T47D (cell line): Measurements from ENCODE around the gene GSTM4.
"Not testable (repeated sequence)": the region's sequence is repeated elsewhere in the genome, so short reads cannot be mapped to it uniquely, and the experiment has no call there.

Experiments
- DNase-seq, 2 experiments: peaks; one replicate each; pipeline versions ENCODE4 v3.0.0 to v3.0.0-alpha.2; 2011 to 2012; ENCODE audit warnings: low read depth in 1 of 2, low spot score in 1 of 2
- JUND ChIP-seq: IDR thresholded peaks from 2 replicates; pipeline ENCODE4 v1.6.1; 2012; ENCODE audit warnings: low read depth
- in situ Hi-C: cut with HindIII; loops from 2 replicates; pipeline ENCODE4 v1.10.0; 2016; ENCODE audit warnings: low sequenced_read_pairs, low pct_unique_long_range_greater_than_20kb

Gene GSTM4

DNA sequence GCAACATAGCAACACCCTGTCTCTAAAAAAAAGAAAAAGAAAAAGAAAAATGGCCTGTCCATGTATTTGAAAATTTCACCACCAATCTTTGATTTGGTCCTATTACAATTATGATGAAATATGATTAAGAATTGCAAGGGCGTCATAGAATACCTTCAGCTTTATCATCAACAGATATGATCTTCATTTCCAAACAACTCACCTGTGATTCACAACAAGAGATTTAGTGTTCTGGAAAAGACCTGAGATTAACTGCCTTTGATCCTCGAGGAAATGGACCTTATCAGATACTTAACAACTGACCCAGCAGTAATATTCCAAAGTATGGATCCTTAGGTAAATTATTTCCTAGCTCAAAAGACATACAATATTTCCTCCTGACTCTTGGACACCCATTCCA is 3.5 kb upstream of the GSTM4 start:
- no peak for DNase-seq
- no peak for TF ChIP-seq JUND
- in situ Hi-C loops: no loop called here

- in situ Hi-C loops: no loop called here
- DNase-seq: no peak
- TF ChIP-seq JUND: no peak
Measured at GRCh38 chr1:109653306-109653705, 2.6 kb upstream of the GSTM4 start.

- in situ Hi-C loops: no loop called here
- no peak for DNase-seq
- TF ChIP-seq JUND: no peak
Measured at GRCh38 chr1:109654519-109654918, 1.4 kb upstream of the GSTM4 start.

DNA sequence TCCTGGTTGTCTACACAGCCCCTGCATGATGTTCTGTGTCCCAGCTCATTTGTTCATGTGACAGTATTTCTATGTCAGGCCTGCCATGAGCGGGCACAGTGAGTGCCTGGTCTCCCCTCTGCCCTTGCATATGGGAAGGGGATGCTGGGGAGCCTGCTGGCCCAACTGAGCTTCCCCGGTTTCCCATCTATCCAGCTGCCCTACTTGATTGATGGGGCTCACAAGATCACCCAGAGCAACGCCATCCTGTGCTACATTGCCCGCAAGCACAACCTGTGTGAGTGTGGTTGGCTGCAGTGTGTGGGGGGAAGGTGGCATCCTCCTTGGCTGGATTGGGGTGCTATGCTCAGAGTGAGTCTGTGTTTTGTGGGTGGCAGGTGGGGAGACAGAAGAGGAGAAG is 1.5 kb downstream of the GSTM4 start:
- TF ChIP-seq JUND: no peak
- DNase-seq: no peak
- in situ Hi-C loops: no loop called here

DNA sequence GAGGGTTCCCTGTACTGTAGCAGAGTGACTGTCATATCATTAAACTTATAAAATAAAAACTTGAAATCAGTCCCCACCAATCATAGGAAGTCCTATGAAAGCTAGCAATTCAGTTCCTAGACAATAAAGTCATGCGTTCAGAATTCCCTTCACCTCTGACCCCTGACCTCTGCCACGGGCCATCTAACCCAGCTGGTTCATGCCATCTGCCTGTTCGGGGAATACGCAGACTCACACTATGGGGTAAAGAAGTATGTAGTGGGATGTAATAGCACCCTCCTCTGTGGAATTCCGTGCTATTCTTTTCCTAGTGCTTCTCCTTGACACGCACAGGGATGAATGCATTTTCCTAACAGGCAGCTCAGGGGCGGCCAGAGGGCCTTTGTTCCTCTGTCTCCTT is 2.1 kb downstream of the GSTM4 start:
- in situ Hi-C loops: no loop called here
- TF ChIP-seq JUND: no peak
- no peak for DNase-seq

GRCh38 chr1:109658533-109659042 is 2.7 kb downstream of the GSTM4 start:
- no peak for DNase-seq
- no peak for TF ChIP-seq JUND
- in situ Hi-C loops: no loop called here

DNA sequence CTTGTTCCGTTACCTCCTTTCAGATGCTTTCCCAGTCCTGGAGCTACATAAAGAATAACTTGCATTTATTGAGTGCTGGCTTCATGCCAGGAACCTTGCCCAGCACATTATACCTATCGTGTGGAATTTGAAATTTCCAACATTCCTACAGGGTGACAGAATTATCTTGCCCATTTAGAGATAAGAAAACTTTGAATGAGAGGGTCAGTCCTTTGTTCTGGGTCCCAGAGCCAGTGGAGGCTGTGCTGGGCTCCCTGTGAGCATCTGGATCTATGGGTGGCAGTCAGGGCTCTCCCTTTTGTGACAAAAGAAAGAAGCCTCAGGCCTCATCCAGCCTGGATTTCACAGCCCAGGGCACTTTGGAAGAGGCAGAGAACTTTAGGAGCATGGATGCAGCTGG is 3.2 kb downstream of the GSTM4 start:
- DNase-seq: no peak
- TF ChIP-seq JUND: no peak
- in situ Hi-C loops: no loop called here

DNA sequence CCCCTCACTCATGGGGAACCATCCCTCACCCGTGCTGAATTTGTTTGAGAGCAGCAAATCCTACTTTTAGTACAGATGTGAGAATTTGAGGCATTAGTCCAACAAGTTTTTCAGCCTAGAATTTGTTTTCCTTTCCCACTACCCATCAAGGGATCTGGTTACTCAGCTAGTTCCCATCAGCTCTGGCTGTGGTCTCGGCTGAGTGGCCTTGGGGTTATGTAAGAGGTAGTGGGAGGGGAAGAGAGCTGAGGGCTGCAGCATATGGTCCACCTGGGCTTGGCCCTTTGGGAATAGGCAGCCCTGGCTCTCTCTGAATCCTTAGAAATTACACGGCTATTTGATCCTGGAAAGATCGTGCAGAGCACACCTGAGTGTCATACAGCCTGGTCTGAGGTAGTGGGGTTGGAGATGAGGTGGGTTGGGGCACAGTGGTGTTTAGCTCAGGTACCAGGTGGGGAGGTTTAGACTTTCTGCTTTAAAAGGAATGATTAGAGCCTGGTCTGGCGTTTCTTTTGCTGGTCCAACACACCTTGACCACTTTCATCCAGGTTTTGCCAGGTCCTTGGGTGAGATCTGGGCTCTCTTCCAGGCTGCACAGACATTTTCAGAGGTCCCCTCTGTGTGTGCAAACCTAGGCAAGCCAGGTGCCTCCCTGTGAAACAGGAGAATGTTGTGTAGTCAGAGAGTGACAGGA is 4.2 kb downstream of the GSTM4 start:
- TF ChIP-seq JUND: no peak
- in situ Hi-C loops: no loop called here
- DNase-seq: no peak

GRCh38 chr1:109660691-109661026 is 4.8 kb downstream of the GSTM4 start:
- in situ Hi-C loops: not testable (repeated sequence)

GRCh38 chr1:109661391-109661790 is 5.5 kb downstream of the GSTM4 start:
- TF ChIP-seq JUND: no peak
- in situ Hi-C loops: no loop called here
- no peak for DNase-seq

More at GRCh38 chr1:109660691-109661026, 4.8 kb downstream of the GSTM4 start:
- DNase-seq: not testable (repeated sequence)

GRCh38 chr1:109664671-109665070 is 8.8 kb downstream of the GSTM4 start:
- no peak for TF ChIP-seq JUND
- in situ Hi-C loops: no loop called here
- DNase-seq: no peak

- in situ Hi-C loops: no loop called here
- TF ChIP-seq JUND: no peak
- DNase-seq: peak; percentile 73 to 88
Measured at GRCh38 chr1:109667452-109668122, 11.7 kb downstream of the GSTM4 start, which contains the start of gene GSTM2. GSTM2 (plus strand) TSS chr1:109668057; CDS start chr1:109668116, 59 bp downstream.

- in situ Hi-C loops: no loop called here
- TF ChIP-seq JUND: no peak
- DNase-seq: no peak
Measured at GRCh38 chr1:109668123-109668775, 12.3 kb downstream of the GSTM4 start.
